ENCODE results near the gene ZNF396.
A peak's percentile ranks its signal among the peaks of the same experiment; 100 is the strongest.

Gene ZNF396

GRCh38 chr18:35383136-35383535, 6.0 kb upstream of the ZNF396 start:
- no peak for DNase-seq (ENCODE audit: low read depth)

- no peak for DNase-seq (ENCODE audit: low read depth)
These were observed 2.3 kb upstream of the ZNF396 start for GRCh38 chr18:35379421-35379820.

- DNase-seq (ENCODE audit: low read depth), result no peak
These were observed 1.4 kb upstream of the ZNF396 start for GRCh38 chr18:35378574-35378896.

GRCh38 chr18:35377875-35378573, 887 bp upstream of the ZNF396 start:
- no peak for DNase-seq (ENCODE audit: low read depth)

GRCh38 chr18:35376393-35376741, 770 bp downstream of the ZNF396 start:
- DNase-seq (ENCODE audit: low read depth), result no peak

GRCh38 chr18:35374708-35375107, 2.4 kb downstream of the ZNF396 start:
- no peak for DNase-seq (ENCODE audit: low read depth)

GRCh38 chr18:35371412-35372195, 5.5 kb downstream of the ZNF396 start:
- DNase-seq (ENCODE audit: low read depth), result no peak

- DNase-seq (ENCODE audit: low read depth), result no peak
These were observed 8.0 kb downstream of the ZNF396 start for GRCh38 chr18:35369126-35369525.

- DNase-seq (ENCODE audit: low read depth), result no peak
These were observed 8.5 kb downstream of the ZNF396 start for GRCh38 chr18:35368595-35368994.

GRCh38 chr18:35362531-35362930, 14.6 kb downstream of the ZNF396 start:
- DNase-seq (ENCODE audit: low read depth), result no peak

- DNase-seq (ENCODE audit: low read depth), result no peak
These were observed 15.4 kb downstream of the ZNF396 start for GRCh38 chr18:35361570-35362321.

- peak; percentile 15 for DNase-seq (ENCODE audit: low read depth)
These were observed 22.0 kb downstream of the ZNF396 start for GRCh38 chr18:35355140-35355618.

- DNase-seq (ENCODE audit: low read depth), result no peak
These were observed 24.4 kb downstream of the ZNF396 start for GRCh38 chr18:35352778-35353177.

GRCh38 chr18:35352283-35352682, 24.9 kb downstream of the ZNF396 start:
- DNase-seq (ENCODE audit: low read depth), result no peak

GRCh38 chr18:35348001-35348400, 29.1 kb downstream of the ZNF396 start:
- DNase-seq (ENCODE audit: low read depth), result no peak

- DNase-seq (ENCODE audit: low read depth), result no peak
These were observed 31.2 kb downstream of the ZNF396 start for GRCh38 chr18:35345950-35346349.

- DNase-seq (ENCODE audit: low read depth), result no peak
These were observed 31.6 kb downstream of the ZNF396 start for GRCh38 chr18:35345460-35345921.

- no peak for DNase-seq (ENCODE audit: low read depth)
These were observed 32.2 kb downstream of the ZNF396 start for GRCh38 chr18:35344736-35345459.

GRCh38 chr18:35343936-35344735, 33.0 kb downstream of the ZNF396 start, which contains the start of gene ZNF24:
TSS of gene ZNF24 (minus strand) at chr18:35344420. CDS start at chr18:35340650, 3,770 bp downstream.
- peak; percentile 71 for DNase-seq (ENCODE audit: low read depth)

GRCh38 chr18:35343488-35343935, 33.6 kb downstream of the ZNF396 start:
- no peak for DNase-seq (ENCODE audit: low read depth)

GRCh38 chr18:35337286-35337685, 39.9 kb downstream of the ZNF396 start:
- DNase-seq (ENCODE audit: low read depth), result no peak
